ENCODE results near the gene CMTM4. TPM values are rescaled to one million over a fixed set of nuclear protein-coding genes. Genes with fewer than 3 reads are reported as not detected.
A peak's percentile ranks its signal among the peaks of the same experiment; 100 is the strongest.

CMTM4 gene
- total RNA-seq (8.1 TPM), polyA plus RNA-seq (ENCODE audit: insufficient read depth in 1 of 8, insufficient read length in 8 of 8, low replicate concordance in 1 of 8) (10 to 100 TPM in 5 of 8 donors, 1 to 10 TPM in 3; 7.5 to 15.5 (median 10.5) TPM)
- long read RNA-seq, donor 1, full-length matches to known transcripts, result 1 of 1 reads
- long read RNA-seq, donor 1, partial matches to known transcripts, result 0 of 1 reads
- long read RNA-seq, donor 1, other reads (novel, unspliced or antisense), result 0 of 1 reads
- long read RNA-seq, donor 2, full-length matches to known transcripts, result 2 of 2 reads
- long read RNA-seq, donor 2, partial matches to known transcripts, result 0 of 2 reads
- long read RNA-seq, donor 2, other reads (novel, unspliced or antisense), result 0 of 2 reads
- long read RNA-seq, donor 3, full-length matches to known transcripts, result 11 of 11 reads
- long read RNA-seq, donor 3, partial matches to known transcripts, result 0 of 11 reads
- long read RNA-seq, donor 3, other reads (novel, unspliced or antisense), result 0 of 11 reads
- long read RNA-seq, donor 4, full-length matches to known transcripts, result 2 of 2 reads
- long read RNA-seq, donor 4, partial matches to known transcripts, result 0 of 2 reads
- long read RNA-seq, donor 4, other reads (novel, unspliced or antisense), result 0 of 2 reads
- long read RNA-seq, donor 5, full-length matches to known transcripts, result 8 of 8 reads
- long read RNA-seq, donor 5, partial matches to known transcripts, result 0 of 8 reads
- long read RNA-seq, donor 5, other reads (novel, unspliced or antisense), result 0 of 8 reads
- long read RNA-seq, donor 6, full-length matches to known transcripts, result 9 of 9 reads
- long read RNA-seq, donor 6, partial matches to known transcripts, result 0 of 9 reads
- long read RNA-seq, donor 6, other reads (novel, unspliced or antisense), result 0 of 9 reads
- long read RNA-seq, donor 7, full-length matches to known transcripts, result 8 of 8 reads
- long read RNA-seq, donor 7, partial matches to known transcripts, result 0 of 8 reads
- long read RNA-seq, donor 7, other reads (novel, unspliced or antisense), result 0 of 8 reads
- long read RNA-seq, donor 8, full-length matches to known transcripts, result 5 of 5 reads
- long read RNA-seq, donor 8, partial matches to known transcripts, result 0 of 5 reads
- long read RNA-seq, donor 8, other reads (novel, unspliced or antisense), result 0 of 5 reads
- long read RNA-seq, donor 9, full-length matches to known transcripts, result 5 of 5 reads
- long read RNA-seq, donor 9, partial matches to known transcripts, result 0 of 5 reads
- long read RNA-seq, donor 9, other reads (novel, unspliced or antisense), result 0 of 5 reads
- long read RNA-seq, donor 10, full-length matches to known transcripts, result 12 of 12 reads
- long read RNA-seq, donor 10, partial matches to known transcripts, result 0 of 12 reads
- long read RNA-seq, donor 10, other reads (novel, unspliced or antisense), result 0 of 12 reads
- long read RNA-seq, donor 11, full-length matches to known transcripts, result 1 of 1 reads
- long read RNA-seq, donor 11, partial matches to known transcripts, result 0 of 1 reads
- long read RNA-seq, donor 11, other reads (novel, unspliced or antisense), result 0 of 1 reads

- no peaks in the 10 kb centered on the region for H3K36me3 ChIP-seq (ENCODE audit: control insufficient read depth, insufficient read depth, low read length)
- peaks cover 14% of the 10 kb centered on the region for H3K4me1 ChIP-seq (ENCODE audit: control insufficient read depth, insufficient read depth, low read length)
- peaks cover 11% of the 10 kb centered on the region for H3K27me3 ChIP-seq (ENCODE audit: control insufficient read depth, insufficient read depth, low read length)
- H3K9me3 ChIP-seq (replicated peaks; ENCODE audit: control insufficient read depth, low read depth, low read length), result no peaks in the 10 kb centered on the region
- peak; percentile 95 for DNase-seq
- H3K27ac ChIP-seq (ENCODE audit: low read length), result no peak within 1 kb of the TSS
- H3K4me3 ChIP-seq (ENCODE audit: low read length), result peak within 1 kb of the TSS; percentile 52
- 3% methylated on average over 81 of the region's 84 CpGs for WGBS (ENCODE audit: insufficient coverage)
These were observed at the start of gene CMTM4 for GRCh38 chr16:66696669-66697630. Gene CMTM4, minus strand, starts transcription at chr16:66696743. Its CDS starts 218 bp downstream, at chr16:66696525.

GRCh38 chr16:66746048-66746447, 49.5 kb upstream of the CMTM4 start:
- no peaks in the 10 kb centered on the region for H3K9me3 ChIP-seq (replicated peaks; ENCODE audit: control insufficient read depth, low read depth, low read length)
- H3K36me3 ChIP-seq (ENCODE audit: control insufficient read depth, insufficient read depth, low read length), result peaks cover 66% of the 10 kb centered on the region
- peaks cover 26% of the 10 kb centered on the region for H3K4me1 ChIP-seq (ENCODE audit: control insufficient read depth, insufficient read depth, low read length)
- no peak overlapping the region for H3K4me3 ChIP-seq (ENCODE audit: low read length)
- WGBS (ENCODE audit: insufficient coverage), result 57% methylated on average over 1 of the region's 3 CpGs
- DNase-seq, result no peak
- no peaks in the 10 kb centered on the region for H3K27me3 ChIP-seq (ENCODE audit: control insufficient read depth, insufficient read depth, low read length)
- H3K27ac ChIP-seq (ENCODE audit: low read length), result no peak overlapping the region

- Histone ChIP-seq H3K27me3 (ENCODE audit: control insufficient read depth, insufficient read depth, low read length) (no peaks in the 10 kb centered on the region), H3K9me3 (replicated peaks; ENCODE audit: control insufficient read depth, low read depth, low read length) (no peaks in the 10 kb centered on the region), H3K27ac (ENCODE audit: low read length) (peak overlapping the region; percentile 92), H3K4me1 (ENCODE audit: control insufficient read depth, insufficient read depth, low read length) (peaks cover 31% of the 10 kb centered on the region), H3K36me3 (ENCODE audit: control insufficient read depth, insufficient read depth, low read length) (peaks cover 70% of the 10 kb centered on the region), H3K4me3 (ENCODE audit: low read length) (no peak overlapping the region)
- DNase-seq, result peak; percentile 94
- WGBS (ENCODE audit: insufficient coverage), result 48% methylated on average over 4 of the region's 10 CpGs
These were observed 45.6 kb upstream of the CMTM4 start for GRCh38 chr16:66741950-66742808.

GRCh38 chr16:66741169-66741900, 44.8 kb upstream of the CMTM4 start:
- DNase-seq, result peak; percentile 97
- H3K4me1 ChIP-seq (ENCODE audit: control insufficient read depth, insufficient read depth, low read length), result peaks cover 31% of the 10 kb centered on the region
- no peaks in the 10 kb centered on the region for H3K9me3 ChIP-seq (replicated peaks; ENCODE audit: control insufficient read depth, low read depth, low read length)
- H3K4me3 ChIP-seq (ENCODE audit: low read length), result no peak overlapping the region
- peaks cover 69% of the 10 kb centered on the region for H3K36me3 ChIP-seq (ENCODE audit: control insufficient read depth, insufficient read depth, low read length)
- WGBS (ENCODE audit: insufficient coverage), result no CpG with 5 or more reads among the region's 10 CpGs
- peak overlapping the region; percentile 92 for H3K27ac ChIP-seq (ENCODE audit: low read length)
- H3K27me3 ChIP-seq (ENCODE audit: control insufficient read depth, insufficient read depth, low read length), result no peaks in the 10 kb centered on the region

- DNase-seq, result no peak
- H3K27ac ChIP-seq (ENCODE audit: low read length), result peak overlapping the region; percentile 92
- H3K4me3 ChIP-seq (ENCODE audit: low read length), result no peak overlapping the region
- H3K9me3 ChIP-seq (replicated peaks; ENCODE audit: control insufficient read depth, low read depth, low read length), result no peaks in the 10 kb centered on the region
- H3K4me1 ChIP-seq (ENCODE audit: control insufficient read depth, insufficient read depth, low read length), result peaks cover 31% of the 10 kb centered on the region
- WGBS (ENCODE audit: insufficient coverage), result 31% methylated on average over 2 of the region's 2 CpGs
- no peaks in the 10 kb centered on the region for H3K27me3 ChIP-seq (ENCODE audit: control insufficient read depth, insufficient read depth, low read length)
- H3K36me3 ChIP-seq (ENCODE audit: control insufficient read depth, insufficient read depth, low read length), result peaks cover 70% of the 10 kb centered on the region
These were observed 44.0 kb upstream of the CMTM4 start for GRCh38 chr16:66740533-66740932.

- no peaks in the 10 kb centered on the region for H3K27me3 ChIP-seq (ENCODE audit: control insufficient read depth, insufficient read depth, low read length)
- H3K4me3 ChIP-seq (ENCODE audit: low read length), result no peak overlapping the region
- WGBS (ENCODE audit: insufficient coverage), result no CpG with 5 or more reads among the region's 2 CpGs
- H3K27ac ChIP-seq (ENCODE audit: low read length), result peak overlapping the region; percentile 92
- H3K4me1 ChIP-seq (ENCODE audit: control insufficient read depth, insufficient read depth, low read length), result peaks cover 31% of the 10 kb centered on the region
- H3K36me3 ChIP-seq (ENCODE audit: control insufficient read depth, insufficient read depth, low read length), result peaks cover 70% of the 10 kb centered on the region
- no peak for DNase-seq
- H3K9me3 ChIP-seq (replicated peaks; ENCODE audit: control insufficient read depth, low read depth, low read length), result no peaks in the 10 kb centered on the region
These were observed 43.5 kb upstream of the CMTM4 start for GRCh38 chr16:66740010-66740409.

GRCh38 chr16:66735891-66736290, 39.3 kb upstream of the CMTM4 start:
- WGBS (ENCODE audit: insufficient coverage), result 88% methylated on average over 3 of the region's 4 CpGs
- Histone ChIP-seq H3K9me3 (replicated peaks; ENCODE audit: control insufficient read depth, low read depth, low read length) (no peaks in the 10 kb centered on the region), H3K4me1 (ENCODE audit: control insufficient read depth, insufficient read depth, low read length) (peaks cover 15% of the 10 kb centered on the region), H3K27me3 (ENCODE audit: control insufficient read depth, insufficient read depth, low read length) (no peaks in the 10 kb centered on the region), H3K36me3 (ENCODE audit: control insufficient read depth, insufficient read depth, low read length) (peaks cover 83% of the 10 kb centered on the region), H3K27ac (ENCODE audit: low read length) (no peak overlapping the region), H3K4me3 (ENCODE audit: low read length) (no peak overlapping the region)
- DNase-seq, result no peak

GRCh38 chr16:66731101-66731500, 34.6 kb upstream of the CMTM4 start:
- 86% methylated on average over 7 of the region's 7 CpGs for WGBS (ENCODE audit: insufficient coverage)
- Histone ChIP-seq H3K27me3 (ENCODE audit: control insufficient read depth, insufficient read depth, low read length) (no peaks in the 10 kb centered on the region), H3K4me1 (ENCODE audit: control insufficient read depth, insufficient read depth, low read length) (no peaks in the 10 kb centered on the region), H3K36me3 (ENCODE audit: control insufficient read depth, insufficient read depth, low read length) (peaks cover 87% of the 10 kb centered on the region), H3K4me3 (ENCODE audit: low read length) (no peak overlapping the region), H3K27ac (ENCODE audit: low read length) (no peak overlapping the region), H3K9me3 (replicated peaks; ENCODE audit: control insufficient read depth, low read depth, low read length) (no peaks in the 10 kb centered on the region)
- no peak for DNase-seq

Data from muscle of leg (tissue), 16 donors.